Breast epithelium (tissue), 3 donors: ENCODE data around the gene GNG7.

Experiments used
- CTCF ChIP-seq, 3 donors: fragments of 450-650 bp; IDR thresholded peaks; one replicate each; pipeline ENCODE4 v1.5.1; 2016 to 2017; ENCODE audit warnings: antibody characterized with exemption in 3 of 3, mild to moderate bottlenecking in 3 of 3, moderate library complexity in 3 of 3
- POLR2A ChIP-seq: fragments of 450-650 bp; IDR thresholded peaks from one replicate; pipeline ENCODE4 v1.6.1; 2016; ENCODE audit warnings: antibody characterized with exemption, mild to moderate bottlenecking, moderate library complexity

- TF ChIP-seq CTCF (IDR thresholded peaks at IDR 0.05) (no peak), POLR2A (no peak)
Measured at GRCh38 chr19:2640563-2641331, 61.7 kb downstream of the GNG7 start.
